Neuron (in vitro differentiated cells): ENCODE data around the gene GAPDHS.

ENCODE experiments used
- H2AFZ ChIP-seq: one replicate; pipeline ENCODE4 v1.6.1; 2013; ENCODE audit warnings: low read depth, mild to moderate bottlenecking, inconsistent platforms, low read length, moderate library complexity
- H3K27me3 ChIP-seq: one replicate; pipeline ENCODE4 v1.6.1; 2013; ENCODE audit warnings: low read length; ENCODE audit not compliant: insufficient read depth
- H3K36me3 ChIP-seq: one replicate; pipeline ENCODE4 v1.6.1; 2013; ENCODE audit warnings: low read length; ENCODE audit not compliant: insufficient read depth
- H3K4me1 ChIP-seq: one replicate; pipeline ENCODE4 v1.6.1; 2013; ENCODE audit warnings: low read length; ENCODE audit not compliant: insufficient read depth
- H3K4me3 ChIP-seq: 2 replicates; pipeline ENCODE4 v1.5.1; 2013; ENCODE audit warnings: mild to moderate bottlenecking, low read length, moderate library complexity
- H3K9me3 ChIP-seq: one replicate; pipeline ENCODE4 v1.6.1; 2013; ENCODE audit warnings: low read length

Gene GAPDHS

DNA sequence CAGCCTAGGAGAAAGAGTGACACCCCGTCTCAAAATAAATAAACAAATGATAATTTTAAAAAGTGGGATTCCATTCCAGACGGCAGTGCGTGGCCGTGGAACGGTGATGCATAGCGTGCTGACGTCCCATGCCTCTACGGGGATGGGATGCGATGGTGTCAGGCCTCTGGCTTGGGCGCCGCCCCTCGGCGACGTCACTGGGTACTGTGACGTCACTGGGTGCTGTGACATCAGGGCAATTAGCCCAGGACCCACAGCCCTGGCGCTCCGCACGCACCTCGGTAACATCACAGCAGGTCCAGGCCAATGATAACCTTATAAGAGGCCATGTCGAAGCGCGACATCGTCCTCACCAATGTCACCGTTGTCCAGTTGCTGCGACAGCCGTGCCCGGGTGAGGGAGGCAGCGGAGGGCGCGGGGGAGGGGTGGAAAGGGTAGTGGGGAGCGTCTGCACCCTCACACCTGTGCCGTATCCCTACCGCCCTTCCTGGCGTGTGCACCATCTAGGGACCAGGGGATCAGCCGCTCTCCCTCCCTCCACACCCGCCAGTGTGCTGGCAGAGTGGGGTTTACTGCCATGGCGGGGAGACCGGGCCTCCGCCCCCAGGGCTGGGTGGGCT lies at the start of gene GAPDHS:
TSS of gene GAPDHS (plus strand) at position 256 of the 621 bp plus-strand sequence. CDS start at position 328, 72 bp downstream.
- Histone ChIP-seq H3K9me3 (no peaks in the 10 kb centered on the region), H3K36me3 (no peaks in the 10 kb centered on the region), H3K4me3 (no peak within 1 kb of the TSS), H2AFZ (no peak within 1 kb of the TSS), H3K4me1 (no peaks in the 10 kb centered on the region), H3K27me3 (peaks cover 5% of the 10 kb centered on the region)

- H3K27me3 ChIP-seq, result peaks cover 19% of the 10 kb centered on the region
- no peaks in the 10 kb centered on the region for H3K9me3 ChIP-seq
- no peak overlapping the region for H2AFZ ChIP-seq
- no peaks in the 10 kb centered on the region for H3K36me3 ChIP-seq
- no peak overlapping the region for H3K4me3 ChIP-seq
- H3K4me1 ChIP-seq, result no peaks in the 10 kb centered on the region
Measured at GRCh38 chr19:35484252-35485036, 48.8 kb upstream of the GAPDHS start.

DNA sequence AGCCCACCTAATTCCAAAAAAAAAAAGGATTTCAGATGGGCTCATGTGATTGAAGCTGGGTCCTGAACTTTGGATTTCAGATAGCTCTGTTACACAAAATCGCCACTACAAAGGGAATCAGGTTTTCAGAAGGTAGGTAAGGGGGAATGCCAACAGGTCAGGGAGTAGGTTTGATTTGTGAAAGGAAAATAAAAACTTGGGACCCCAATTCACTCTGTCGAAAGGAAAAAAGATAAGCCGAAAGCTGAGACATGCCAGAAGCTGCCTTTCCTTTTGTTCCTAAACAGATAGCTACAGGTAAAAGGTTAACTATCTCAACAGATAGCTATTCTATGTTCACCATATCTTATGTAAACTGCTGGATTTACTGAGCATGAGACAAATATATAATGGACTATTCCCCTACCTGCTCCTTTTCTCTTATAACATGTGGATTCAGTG lies 47.0 kb upstream of the GAPDHS start:
- Histone ChIP-seq H3K4me1 (no peaks in the 10 kb centered on the region), H3K4me3 (no peak overlapping the region), H3K9me3 (no peaks in the 10 kb centered on the region), H2AFZ (no peak overlapping the region), H3K27me3 (peaks cover 25% of the 10 kb centered on the region), H3K36me3 (no peaks in the 10 kb centered on the region)

GRCh38 chr19:35487656-35488182 lies 45.5 kb upstream of the GAPDHS start:
- Histone ChIP-seq H3K4me1 (no peaks in the 10 kb centered on the region), H3K9me3 (no peaks in the 10 kb centered on the region), H2AFZ (no peak overlapping the region), H3K36me3 (no peaks in the 10 kb centered on the region), H3K27me3 (peaks cover 25% of the 10 kb centered on the region), H3K4me3 (no peak overlapping the region)

DNA sequence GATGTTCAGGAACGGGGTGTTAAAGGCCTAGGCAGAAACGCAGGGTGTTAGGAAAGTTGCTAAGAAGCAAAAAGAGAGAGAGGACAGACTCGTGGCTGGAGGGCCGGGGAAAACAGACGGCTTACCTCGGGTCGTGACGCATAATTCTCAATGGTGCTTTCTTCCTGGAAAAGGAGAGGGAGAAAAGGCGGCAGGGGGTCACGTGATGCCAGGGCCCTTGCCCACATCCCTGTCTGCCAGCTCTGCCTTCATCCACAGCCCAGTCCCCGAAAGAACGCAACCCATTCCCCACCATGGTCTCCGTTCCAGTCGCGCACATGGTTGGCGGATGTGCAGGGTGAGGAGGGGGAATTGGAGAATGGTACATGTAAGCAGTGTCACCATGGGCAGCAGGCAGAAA lies 44.6 kb upstream of the GAPDHS start:
- Histone ChIP-seq H3K9me3 (no peaks in the 10 kb centered on the region), H2AFZ (no peak overlapping the region), H3K4me3 (no peak overlapping the region), H3K27me3 (peaks cover 30% of the 10 kb centered on the region), H3K36me3 (no peaks in the 10 kb centered on the region), H3K4me1 (no peaks in the 10 kb centered on the region)

DNA sequence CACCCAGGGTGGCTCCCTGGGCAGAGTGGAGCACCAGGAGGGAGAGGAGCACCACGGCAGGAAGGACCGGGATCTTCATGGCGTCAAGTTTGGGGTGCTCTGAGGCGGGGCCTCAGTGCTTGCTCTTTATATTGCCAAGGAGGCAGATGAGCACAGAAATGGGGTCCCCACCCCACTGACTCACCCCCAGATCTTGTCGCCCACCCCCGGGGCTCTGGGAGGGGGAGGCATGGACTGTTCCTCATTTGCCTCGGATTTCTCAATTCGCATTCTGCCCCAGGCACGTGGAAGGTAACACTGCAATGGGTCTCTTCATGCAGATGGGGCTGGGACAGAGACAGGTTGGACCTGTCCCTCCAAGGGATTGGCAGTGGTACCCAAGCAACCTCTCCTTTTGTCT lies 42.9 kb upstream of the GAPDHS start, which contains the start of gene KRTDAP:
TSS of gene KRTDAP (minus strand) at position 101 of the 400 bp plus-strand sequence. CDS start at position 79, 22 bp downstream.
- Histone ChIP-seq H2AFZ (no peak within 1 kb of the TSS), H3K4me3 (no peak within 1 kb of the TSS), H3K4me1 (no peaks in the 10 kb centered on the region), H3K9me3 (no peaks in the 10 kb centered on the region), H3K36me3 (no peaks in the 10 kb centered on the region), H3K27me3 (peaks cover 37% of the 10 kb centered on the region)

DNA sequence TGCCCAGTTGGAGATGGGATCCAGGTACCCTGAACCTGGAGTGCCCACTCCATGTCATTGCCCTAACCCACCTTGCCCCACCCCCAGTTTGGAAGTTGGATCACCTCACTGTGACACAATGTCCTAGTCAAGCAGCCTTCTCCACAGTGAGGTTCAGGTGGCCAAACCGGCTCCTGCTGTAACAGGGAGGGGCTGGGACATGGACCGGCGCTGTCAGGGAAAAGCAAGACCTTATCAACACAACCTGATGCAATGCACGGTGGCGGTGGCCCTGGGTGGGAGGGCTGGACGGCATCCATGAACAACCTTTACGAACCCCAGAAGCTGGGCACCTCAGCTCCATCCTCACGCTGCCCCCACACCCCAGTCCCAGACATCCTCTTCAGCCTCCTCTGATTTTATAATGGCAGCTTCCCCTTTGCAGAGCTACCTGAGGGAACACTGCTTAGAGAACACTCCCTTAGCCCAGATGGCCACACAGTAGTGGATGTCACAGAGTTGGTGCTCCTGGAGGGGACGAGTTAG lies 41.4 kb upstream of the GAPDHS start:
- no peaks in the 10 kb centered on the region for H3K36me3 ChIP-seq
- peaks cover 37% of the 10 kb centered on the region for H3K27me3 ChIP-seq
- H3K4me3 ChIP-seq, result no peak overlapping the region
- H3K4me1 ChIP-seq, result no peaks in the 10 kb centered on the region
- no peaks in the 10 kb centered on the region for H3K9me3 ChIP-seq
- H2AFZ ChIP-seq, result no peak overlapping the region

DNA sequence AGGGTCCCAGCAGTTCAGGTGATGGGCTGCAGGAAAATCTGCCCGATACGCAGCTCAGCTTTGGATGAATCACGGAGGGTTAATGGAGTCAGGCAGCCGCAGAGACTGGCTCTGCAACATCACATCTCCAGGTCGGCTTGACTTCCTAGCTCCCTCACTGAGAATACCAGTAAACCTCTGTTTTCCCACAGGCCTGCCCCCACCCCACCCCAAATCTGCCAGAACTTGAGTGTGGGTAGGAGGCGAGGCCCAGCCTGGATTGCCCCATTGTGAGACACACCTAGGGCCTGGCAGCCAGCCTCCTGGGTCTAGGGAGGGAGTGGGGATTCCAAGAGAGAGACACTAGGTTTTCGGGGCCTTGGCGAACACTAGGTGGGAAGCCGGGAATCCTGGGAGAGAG lies 39.3 kb upstream of the GAPDHS start:
- Histone ChIP-seq H3K27me3 (peaks cover 24% of the 10 kb centered on the region), H3K9me3 (no peaks in the 10 kb centered on the region), H3K36me3 (no peaks in the 10 kb centered on the region), H3K4me1 (no peaks in the 10 kb centered on the region), H2AFZ (no peak overlapping the region), H3K4me3 (no peak overlapping the region)

GRCh38 chr19:35495107-35496064 lies 37.9 kb upstream of the GAPDHS start:
- H2AFZ ChIP-seq, result no peak overlapping the region
- H3K9me3 ChIP-seq, result no peaks in the 10 kb centered on the region
- H3K27me3 ChIP-seq, result peaks cover 24% of the 10 kb centered on the region
- no peak overlapping the region for H3K4me3 ChIP-seq
- H3K36me3 ChIP-seq, result no peaks in the 10 kb centered on the region
- no peaks in the 10 kb centered on the region for H3K4me1 ChIP-seq

- no peaks in the 10 kb centered on the region for H3K36me3 ChIP-seq
- no peak overlapping the region for H3K4me3 ChIP-seq
- H2AFZ ChIP-seq, result no peak overlapping the region
- peaks cover 34% of the 10 kb centered on the region for H3K27me3 ChIP-seq
- no peaks in the 10 kb centered on the region for H3K9me3 ChIP-seq
- H3K4me1 ChIP-seq, result no peaks in the 10 kb centered on the region
Measured at GRCh38 chr19:35497406-35497805, 35.9 kb upstream of the GAPDHS start.

- Histone ChIP-seq H3K9me3 (no peaks in the 10 kb centered on the region), H2AFZ (no peak overlapping the region), H3K4me3 (no peak overlapping the region), H3K27me3 (peaks cover 29% of the 10 kb centered on the region), H3K36me3 (no peaks in the 10 kb centered on the region), H3K4me1 (no peaks in the 10 kb centered on the region)
Measured at GRCh38 chr19:35498220-35498619, 35.0 kb upstream of the GAPDHS start.

GRCh38 chr19:35498984-35499527 lies 34.2 kb upstream of the GAPDHS start:
- H3K27me3 ChIP-seq, result peaks cover 24% of the 10 kb centered on the region

More at GRCh38 chr19:35498984-35499527, 34.2 kb upstream of the GAPDHS start:
- no peaks in the 10 kb centered on the region for H3K4me1 ChIP-seq
- H3K9me3 ChIP-seq, result no peaks in the 10 kb centered on the region
- no peak overlapping the region for H3K4me3 ChIP-seq
- H3K36me3 ChIP-seq, result no peaks in the 10 kb centered on the region
- no peak overlapping the region for H2AFZ ChIP-seq
